SK-N-SH (cell line): ENCODE data around the gene ANKMY1. TPM values are rescaled to one million over a fixed set of nuclear protein-coding genes. Genes with fewer than 3 reads are reported as not detected.

ENCODE experiments used
- CTCF ChIA-PET: fragments of 300-600, 350-600 bp; formaldehyde crosslinking; extraction: SDS; loops from one replicate; lab custom pipeline; 2021; lab: Yijun Ruan, JAX
- POLR2A ChIA-PET: fragments of 350-600 bp; sonication (Branson Sonifier 250); formaldehyde crosslinking; extraction: SDS; loops from one replicate; lab custom pipeline; 2020; ENCODE audit warnings: antibody characterized with exemption, inconsistent platforms; lab: Yijun Ruan, JAX
- DNase-seq: peaks from one replicate; pipeline ENCODE4 v3.0.0; 2012
- H2AFZ ChIP-seq: fragments of 200-600 bp; sonication (generic); 2 replicates; pipeline ENCODE4 v1.8.1; 2016; ENCODE audit warnings: antibody characterized with exemption, mild to moderate bottlenecking, low read depth
- H3F3A ChIP-seq: fragments of 200-600 bp; sonication (generic); replicated peaks from 2 replicates; pipeline ENCODE3; 2016; ENCODE audit warnings: antibody characterized with exemption, mild to moderate bottlenecking; ENCODE audit not compliant: insufficient read depth
- H3K27ac ChIP-seq, 2 experiments: fragments of 200-500 bp in 1 of 2; fragments of 200-600 bp in 1 of 2; sonication (Bioruptor generic) in 1 of 2; sonication (generic), shearing (Covaris generic) in 1 of 2; 2 replicates each; pipeline versions ENCODE4 v1.5.1 to v1.6.1; 2014 to 2016; ENCODE audit warnings: low read depth in 2 of 2, inconsistent platforms in 1 of 2, low read length in 1 of 2, mild to moderate bottlenecking in 1 of 2, mixed read lengths in 1 of 2
- H3K27me3 ChIP-seq: fragments of 200-600 bp; sonication (generic), shearing (Covaris generic); 2 replicates; pipeline ENCODE4 v1.6.1; 2016; ENCODE audit warnings: mixed run types; ENCODE audit not compliant: insufficient read depth
- H3K36me3 ChIP-seq, 2 experiments: fragments of 200-500 bp in 1 of 2; fragments of 200-600 bp in 1 of 2; sonication (Bioruptor generic) in 1 of 2; sonication (generic) in 1 of 2; replicated peaks in 1 of 2; 2 replicates each; pipeline versions ENCODE3 to v1.5.1; 2014 to 2016; ENCODE audit warnings: low read length in 1 of 2, mild to moderate bottlenecking in 1 of 2; ENCODE audit not compliant: insufficient read depth in 2 of 2, control insufficient read depth in 1 of 2
- H3K4me1 ChIP-seq, 2 experiments: fragments of 200-500 bp in 1 of 2; fragments of 200-600 bp in 1 of 2; sonication (Bioruptor generic) in 1 of 2; sonication (generic), shearing (Covaris generic) in 1 of 2; 2 replicates each; pipeline versions ENCODE4 v1.5.1 to v1.6.1; 2014 to 2016; ENCODE audit warnings: low read depth in 1 of 2, low read length in 1 of 2, mixed run types in 1 of 2; ENCODE audit not compliant: insufficient read depth in 2 of 2, control insufficient read depth in 1 of 2
- H3K4me2 ChIP-seq: fragments of 200-600 bp; sonication (generic), shearing (Covaris generic); 2 replicates; pipeline ENCODE4 v1.6.1; 2017; ENCODE audit warnings: mixed run types
- H3K4me3 ChIP-seq, 2 experiments: fragments of 200-500 bp in 1 of 2; fragments of 200-600 bp in 1 of 2; sonication (Bioruptor generic) in 1 of 2; sonication (generic), shearing (Covaris generic) in 1 of 2; 2 replicates each; pipeline versions ENCODE4 v1.5.1 to v1.8.1; 2014 to 2016; ENCODE audit warnings: low read depth in 2 of 2, inconsistent platforms in 1 of 2, low read length in 1 of 2, mild to moderate bottlenecking in 1 of 2, mixed read lengths in 1 of 2, moderate library complexity in 1 of 2
- H3K79me2 ChIP-seq: fragments of 200-600 bp; sonication (generic); 2 replicates; pipeline ENCODE4 v1.8.1; 2017; ENCODE audit warnings: mild to moderate bottlenecking; ENCODE audit not compliant: insufficient read depth
- H3K9ac ChIP-seq: fragments of 200-600 bp; sonication (generic); 2 replicates; pipeline ENCODE4 v1.6.1; 2017; ENCODE audit warnings: mixed run types
- H3K9me2 ChIP-seq: fragments of 200-600 bp; sonication (generic); 2 replicates; pipeline ENCODE4 v1.6.1; 2017; ENCODE audit warnings: mixed run types
- H3K9me3 ChIP-seq: fragments of 200-600 bp; sonication (generic); 2 replicates; pipeline ENCODE4 v1.6.1; 2017; ENCODE audit warnings: mixed run types, mild to moderate bottlenecking, moderate library complexity
- H4K20me1 ChIP-seq: fragments of 200-600 bp; sonication (generic); 2 replicates; pipeline ENCODE4 v1.6.1; 2017; ENCODE audit warnings: mild to moderate bottlenecking, mixed run types; ENCODE audit not compliant: insufficient read depth
- CTCF ChIP-seq: fragments of 200-600 bp; sonication (generic); IDR thresholded peaks from 2 replicates; pipeline ENCODE4 v1.6.1; 2017; ENCODE audit warnings: antibody characterized with exemption, mild to moderate bottlenecking, moderate library complexity
- GABPA ChIP-seq: IDR thresholded peaks from 2 replicates; pipeline ENCODE4 v1.4.0; 2012; ENCODE audit warnings: low read depth, mild to moderate bottlenecking
- JUND ChIP-seq: IDR thresholded peaks from 2 replicates; pipeline ENCODE4 v1.4.0; 2012
- MEF2A ChIP-seq: IDR thresholded peaks from 2 replicates; pipeline ENCODE4 v1.4.0; 2012; ENCODE audit warnings: low read depth, borderline replicate concordance
- PBX3 ChIP-seq: IDR thresholded peaks from 2 replicates; pipeline ENCODE4; 2012
- RXRA ChIP-seq: IDR thresholded peaks from 2 replicates; pipeline ENCODE4 v1.4.0; 2012; ENCODE audit warnings: low read depth, mild to moderate bottlenecking, borderline replicate concordance
- SIN3A ChIP-seq: IDR thresholded peaks from 2 replicates; pipeline ENCODE4 v1.6.1; 2012; ENCODE audit warnings: low read depth, mild to moderate bottlenecking, low read length, moderate library complexity, borderline replicate concordance
- TAF1 ChIP-seq: IDR thresholded peaks from 2 replicates; pipeline ENCODE4 v1.6.1; 2012; ENCODE audit warnings: low read depth, mild to moderate bottlenecking, low read length, moderate library complexity, borderline replicate concordance
- ZBTB33 ChIP-seq: IDR thresholded peaks from 2 replicates; pipeline ENCODE4 v1.4.0; 2012; ENCODE audit warnings: low read depth, borderline replicate concordance
- WGBS: methylation state at CpG from one replicate; pipeline ENCODE4 v1.1.6; 2017; ENCODE audit warnings: low lambda C conversion rate; 5-methylcytosine and 5-hydroxymethylcytosine counted together
- polyA plus RNA-seq, 3 experiments: library from polyadenylated mRNA; depleted of rRNA; stranded (reverse); fragments of >200 nt; gene quantifications; 2 replicates each; pipeline ENCODE4 v1.2.3, GENCODE V29; 2012

The ANKMY1 gene
- polyA plus RNA-seq, 1 of the 3 experiments (the other 2 are of a cell fraction), result 12.1 TPM

GRCh38 chr2:240597419-240598181 is 39.8 kb upstream of the ANKMY1 start:
- no peak overlapping the region for H2AFZ ChIP-seq
- 60% methylated on average over 3 of the region's 22 CpGs for WGBS
- H3K9me3 ChIP-seq, result no peaks in the 10 kb centered on the region
- POLR2A ChIA-PET, result interaction anchor here (1.9 kb wide), 1 partner anchor 12 kb away, joined by 5 read pairs; the partner anchor contains the start of gene CAPN10
- H3K9ac ChIP-seq, result no peak overlapping the region
- CTCF ChIA-PET, result interaction anchor here (0.7 to 1.4 kb wide), 3 partner anchors 8 to 84 kb away, joined by 3 to 4 read pairs (median 3); no protein-coding TSS in a partner anchor
- H3K4me3 ChIP-seq, result no peak overlapping the region
- no peak overlapping the region for H3K4me2 ChIP-seq
- H4K20me1 ChIP-seq, result 0 out of 2 replicates have a peak, but pooled peaks cover 3% of the 10 kb centered on the region
- H3K27me3 ChIP-seq, result no peaks in the 10 kb centered on the region
- H3K9me2 ChIP-seq, result no peaks in the 10 kb centered on the region
- no peak overlapping the region for H3K27ac ChIP-seq
- no peak for DNase-seq
- H3F3A ChIP-seq, result no peaks in the 10 kb centered on the region
- no peak for TF ChIP-seq RXRA
- no peak for TF ChIP-seq CTCF
- TF ChIP-seq SIN3A, result no peak
- no peak for TF ChIP-seq TAF1
- TF ChIP-seq JUND, result no peak
- TF ChIP-seq ZBTB33, result no peak
- TF ChIP-seq, all 33 proteins: peak for 0
- H3K4me1 ChIP-seq, result peaks cover 0 to 3% of the 10 kb centered on the region in 2 experiments; a peak in 1 of 4 replicates
- H3K79me2 ChIP-seq, result peaks cover 11% of the 10 kb centered on the region; the same call in 1 of the 2 replicates
- H3K36me3 ChIP-seq, result peaks cover 0 to 28% of the 10 kb centered on the region in 2 experiments

GRCh38 chr2:240597054-240597418 is 39.2 kb upstream of the ANKMY1 start:
- DNase-seq, result no peak
- TF ChIP-seq PBX3 (no peak), MEF2A (no peak), GABPA (no peak)
- TF ChIP-seq, all 33 proteins: peak for 0
- H3K4me1 ChIP-seq, result peaks cover 0 to 3% of the 10 kb centered on the region in 2 experiments; a peak in 1 of 4 replicates
- H3K36me3 ChIP-seq, result peaks cover 0 to 30% of the 10 kb centered on the region in 2 experiments
- H4K20me1 ChIP-seq, result 0 out of 2 replicates have a peak, but pooled peaks cover 3% of the 10 kb centered on the region
- no peak overlapping the region for H3K27ac ChIP-seq
- no peaks in the 10 kb centered on the region for H3K27me3 ChIP-seq
- H3K4me2 ChIP-seq, result no peak overlapping the region
- H3K4me3 ChIP-seq, result no peak overlapping the region
- peaks cover 17% of the 10 kb centered on the region; the same call in 1 of the 2 replicates for H3K79me2 ChIP-seq
- no peak overlapping the region for H3K9ac ChIP-seq
- no peaks in the 10 kb centered on the region for H3F3A ChIP-seq
- ChIA-PET CTCF (interaction anchor here (0.7 to 1.4 kb wide), 4 partner anchors 9 to 83 kb away, joined by 3 to 4 read pairs (median 3); no protein-coding TSS in a partner anchor), POLR2A (no interaction called here)
- WGBS, result 91% methylated on average over 10 of the region's 10 CpGs
- H2AFZ ChIP-seq, result no peak overlapping the region
- H3K9me3 ChIP-seq, result no peaks in the 10 kb centered on the region
- no peaks in the 10 kb centered on the region for H3K9me2 ChIP-seq
